ENCODE results near the gene PRR5L.
"Not testable (repeated sequence)": the region's sequence is repeated elsewhere in the genome, so short reads cannot be mapped to it uniquely, and the experiment has no call there.

The PRR5L gene

DNA sequence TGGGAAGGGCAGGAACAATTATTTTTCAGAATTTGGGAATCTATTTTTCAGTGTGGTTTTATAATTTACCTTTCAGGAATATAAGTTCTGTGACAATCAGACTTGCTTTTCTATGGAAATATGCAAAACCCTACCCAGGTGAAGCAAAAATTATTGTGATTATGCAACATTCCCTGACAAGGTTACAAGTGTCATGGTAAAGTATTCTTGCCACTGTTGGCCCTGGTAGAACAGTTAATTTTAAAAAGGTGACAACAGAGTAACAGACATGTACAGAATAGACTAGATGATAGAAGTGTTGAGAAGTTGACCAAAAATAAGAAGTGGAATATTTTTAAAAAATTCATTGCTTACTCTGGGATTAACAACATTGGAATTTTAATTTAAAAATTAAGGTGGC lies 184.7 kb downstream of the PRR5L start:
- TF ChIP-seq, protein P1, sequence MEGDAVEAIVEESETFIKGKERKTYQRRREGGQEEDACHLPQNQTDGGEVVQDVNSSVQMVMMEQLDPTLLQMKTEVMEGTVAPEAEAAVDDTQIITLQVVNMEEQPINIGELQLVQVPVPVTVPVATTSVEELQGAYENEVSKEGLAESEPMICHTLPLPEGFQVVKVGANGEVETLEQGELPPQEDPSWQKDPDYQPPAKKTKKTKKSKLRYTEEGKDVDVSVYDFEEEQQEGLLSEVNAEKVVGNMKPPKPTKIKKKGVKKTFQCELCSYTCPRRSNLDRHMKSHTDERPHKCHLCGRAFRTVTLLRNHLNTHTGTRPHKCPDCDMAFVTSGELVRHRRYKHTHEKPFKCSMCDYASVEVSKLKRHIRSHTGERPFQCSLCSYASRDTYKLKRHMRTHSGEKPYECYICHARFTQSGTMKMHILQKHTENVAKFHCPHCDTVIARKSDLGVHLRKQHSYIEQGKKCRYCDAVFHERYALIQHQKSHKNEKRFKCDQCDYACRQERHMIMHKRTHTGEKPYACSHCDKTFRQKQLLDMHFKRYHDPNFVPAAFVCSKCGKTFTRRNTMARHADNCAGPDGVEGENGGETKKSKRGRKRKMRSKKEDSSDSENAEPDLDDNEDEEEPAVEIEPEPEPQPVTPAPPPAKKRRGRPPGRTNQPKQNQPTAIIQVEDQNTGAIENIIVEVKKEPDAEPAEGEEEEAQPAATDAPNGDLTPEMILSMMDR (IDR thresholded peaks at IDR 0.05; ENCODE audit: low read depth, low read length, missing control alignments) = no peak
- in situ Hi-C loops (cut with HindIII; ENCODE audit: low sequenced_read_pairs) = no loop called here
- DNase-seq (ENCODE audit: low read depth) = no peak

DNA sequence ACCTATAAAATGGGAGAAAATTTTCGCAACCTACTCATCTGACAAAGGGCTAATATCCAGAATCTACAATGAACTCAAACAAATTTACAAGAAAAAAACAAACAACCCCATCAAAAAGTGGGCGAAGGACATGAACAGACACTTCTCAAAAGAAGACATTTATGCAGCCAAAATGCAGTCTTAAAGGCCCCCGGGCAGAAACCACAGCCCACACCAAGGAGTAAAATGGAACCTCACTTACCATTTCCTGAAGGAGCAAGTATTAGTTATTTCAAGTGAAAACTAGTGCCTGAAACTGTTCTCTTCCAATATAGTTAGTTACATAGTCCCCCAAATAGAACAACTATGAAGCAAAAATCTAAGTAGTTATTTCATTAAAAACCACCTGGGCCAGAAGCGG lies 187.0 kb downstream of the PRR5L start:
- DNase-seq (ENCODE audit: low read depth); in situ Hi-C loops (cut with HindIII; ENCODE audit: low sequenced_read_pairs); H3K4me3 ChIP-seq (ENCODE audit: low read depth, low read length): not testable (repeated sequence)

More for the DNA sequence above, 184.7 kb downstream of the PRR5L start:
- no peak overlapping the region for H3K4me3 ChIP-seq (ENCODE audit: low read depth, low read length)

DNA sequence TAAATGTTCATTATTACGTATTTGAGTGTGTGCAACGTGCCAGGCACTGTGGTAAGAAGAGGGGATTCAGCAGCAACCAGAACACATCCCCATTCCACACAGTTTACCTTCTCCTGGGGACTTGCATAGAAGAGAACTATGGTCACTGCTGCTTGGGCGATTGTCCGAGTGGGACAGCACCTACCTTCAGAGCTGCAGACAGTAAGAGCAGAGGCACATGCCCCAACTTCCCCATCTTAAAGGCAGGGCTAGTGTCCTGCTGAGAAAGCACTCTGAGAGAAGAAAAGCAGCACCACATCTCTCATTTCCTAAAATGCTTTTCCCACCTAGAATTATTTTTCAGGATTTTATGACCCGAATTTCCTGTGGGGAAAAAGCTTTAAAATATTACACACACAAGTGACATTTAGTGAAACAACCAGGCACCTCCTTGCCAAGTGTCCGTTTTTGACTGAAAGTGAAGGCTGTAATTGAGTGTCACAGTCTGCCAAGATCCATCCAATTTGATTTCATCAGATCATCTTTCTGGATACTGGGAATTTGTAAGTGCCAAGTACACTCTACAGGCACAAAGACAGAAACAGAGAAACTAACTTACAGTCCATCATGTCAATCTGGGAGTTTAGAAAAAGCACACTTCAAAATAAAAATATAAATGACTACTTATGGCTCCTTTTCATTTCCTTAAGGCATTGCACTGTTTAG lies 189.4 kb downstream of the PRR5L start:
- in situ Hi-C loops (cut with HindIII; ENCODE audit: low sequenced_read_pairs) = no loop called here
- TF ChIP-seq, protein P1 (IDR thresholded peaks at IDR 0.05; ENCODE audit: low read depth, low read length, missing control alignments) = no peak
- H3K4me3 ChIP-seq (ENCODE audit: low read depth, low read length) = no peak overlapping the region
- no peak for DNase-seq (ENCODE audit: low read depth)

DNA sequence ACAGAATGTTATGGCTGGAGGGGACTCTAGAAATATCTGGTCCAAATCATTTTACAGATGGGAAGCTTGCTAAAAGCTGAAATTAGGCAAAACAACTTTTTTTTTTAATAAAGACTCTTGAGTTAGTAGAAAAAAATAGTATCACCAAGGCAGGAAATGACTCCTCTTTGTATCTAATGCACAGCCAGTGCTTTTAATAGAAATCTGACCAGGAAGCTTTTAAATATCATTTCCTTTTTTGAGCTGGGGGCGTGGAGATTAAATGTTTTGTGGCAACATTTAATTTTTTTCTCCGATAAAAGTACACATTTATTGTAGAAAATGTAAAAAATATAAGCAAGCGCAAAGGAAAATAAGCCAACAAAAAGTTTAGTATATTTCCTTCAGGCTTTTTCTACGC lies 191.5 kb downstream of the PRR5L start:
- no peak overlapping the region for H3K4me3 ChIP-seq (ENCODE audit: low read depth, low read length)
- in situ Hi-C loops (cut with HindIII; ENCODE audit: low sequenced_read_pairs) = no loop called here
- no peak for DNase-seq (ENCODE audit: low read depth)
- TF ChIP-seq, protein P1 (IDR thresholded peaks at IDR 0.05; ENCODE audit: low read depth, low read length, missing control alignments) = no peak

DNA sequence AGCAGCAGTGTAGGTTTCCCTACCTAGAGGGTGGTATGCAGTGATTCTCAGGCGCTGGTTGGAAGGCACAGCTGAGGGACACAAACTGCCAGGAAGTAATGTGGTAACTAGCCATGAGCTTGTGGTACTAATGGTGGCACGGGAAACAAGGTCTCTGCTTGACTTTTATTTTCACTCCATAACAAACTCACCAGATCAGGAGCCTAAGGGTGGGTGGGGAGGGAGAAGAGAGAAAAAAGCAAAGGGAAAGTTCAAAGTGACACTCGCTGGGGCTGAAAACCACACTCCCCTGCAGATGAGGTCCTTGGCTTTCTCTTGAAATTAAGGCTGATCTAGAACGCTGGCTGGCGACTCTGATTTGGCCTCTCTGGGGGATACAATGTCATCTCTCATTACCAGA lies 192.0 kb downstream of the PRR5L start:
- TF ChIP-seq, protein P1 (IDR thresholded peaks at IDR 0.05; ENCODE audit: low read depth, low read length, missing control alignments) = no peak
- no peak overlapping the region for H3K4me3 ChIP-seq (ENCODE audit: low read depth, low read length)
- in situ Hi-C loops (cut with HindIII; ENCODE audit: low sequenced_read_pairs) = no loop called here
- no peak for DNase-seq (ENCODE audit: low read depth)

DNA sequence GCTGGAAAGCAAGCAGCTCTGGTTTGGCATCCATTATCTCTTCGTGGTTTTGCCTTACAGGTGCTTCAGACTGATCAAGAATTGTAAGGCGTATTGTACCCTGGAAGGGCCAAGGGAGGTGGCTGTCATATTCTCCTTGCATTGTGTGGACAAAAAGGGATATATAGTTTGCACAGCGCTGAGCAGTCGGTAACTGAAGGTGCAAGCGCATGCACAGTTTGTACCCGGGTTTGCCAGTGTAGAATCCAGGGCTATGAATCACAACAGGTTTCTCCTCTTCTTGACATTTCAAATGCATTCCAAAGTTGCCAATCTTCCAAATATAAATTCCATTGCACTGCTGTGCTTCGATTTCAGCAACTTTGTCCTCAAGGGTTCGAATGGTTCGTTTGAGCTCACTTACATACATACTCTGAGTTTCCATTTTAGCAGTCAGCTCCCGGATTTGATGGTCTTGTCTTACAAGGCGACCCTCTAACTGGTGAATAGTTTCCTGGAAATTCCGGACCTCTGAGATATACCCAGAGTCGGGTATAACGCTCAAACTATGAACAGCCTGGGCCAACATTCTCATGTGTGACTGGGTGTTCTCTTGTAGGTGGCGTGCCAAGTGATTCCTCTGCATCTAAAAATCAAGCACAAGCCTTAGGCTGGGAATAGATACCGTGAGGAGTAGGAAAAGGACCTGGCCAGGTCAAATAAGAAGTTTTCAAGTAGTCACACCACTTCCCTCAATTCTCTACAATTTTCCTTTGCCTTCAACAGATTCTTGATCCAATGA lies 194.1 kb downstream of the PRR5L start:
- no peak for DNase-seq (ENCODE audit: low read depth)
- TF ChIP-seq, protein P1 (IDR thresholded peaks at IDR 0.05; ENCODE audit: low read depth, low read length, missing control alignments) = no peak
- H3K4me3 ChIP-seq (ENCODE audit: low read depth, low read length) = no peak overlapping the region
- in situ Hi-C loops (cut with HindIII; ENCODE audit: low sequenced_read_pairs) = no loop called here

DNA sequence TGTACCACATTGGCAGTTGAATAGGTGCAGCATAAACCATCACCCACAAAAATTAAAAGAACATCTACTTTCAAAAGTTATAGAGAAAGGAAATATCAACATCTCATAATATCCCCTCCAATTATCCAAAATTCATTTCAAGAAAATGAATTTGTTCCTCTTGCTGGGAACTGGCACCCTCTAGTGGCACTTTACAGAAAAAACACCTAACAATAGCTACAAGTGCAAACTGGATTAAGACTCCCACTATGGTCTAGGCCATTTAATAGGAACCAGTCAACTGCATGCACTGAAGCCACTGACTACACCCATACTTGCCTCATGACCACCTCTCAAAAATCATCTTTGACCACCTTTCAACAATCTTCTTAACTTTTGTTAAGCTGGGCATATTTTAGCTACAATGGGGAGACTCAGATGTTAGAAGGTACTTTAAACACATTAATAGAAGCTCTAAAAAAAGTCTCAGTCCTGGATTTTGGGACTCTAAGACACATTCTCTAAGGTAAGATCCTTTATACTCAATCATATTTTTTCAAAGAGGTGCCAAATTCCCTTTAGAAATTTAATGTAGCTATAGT lies 196.7 kb downstream of the PRR5L start:
- TF ChIP-seq, protein P1 (IDR thresholded peaks at IDR 0.05; ENCODE audit: low read depth, low read length, missing control alignments) = peak; percentile 76
- H3K4me3 ChIP-seq (ENCODE audit: low read depth, low read length) = no peak overlapping the region
- DNase-seq (ENCODE audit: low read depth) = no peak
- in situ Hi-C loops (cut with HindIII; ENCODE audit: low sequenced_read_pairs) = no loop called here
